GM12878 (cell line): Measurements from ENCODE around the gene ASF1B. TPM values are rescaled to one million over a fixed set of nuclear protein-coding genes. Genes with fewer than 3 reads are reported as not detected.

Experiments used
- ATAC-seq: fragments of 200-7000 bp; cut with Tn5 transposase; 3 replicates; pipeline ENCODE4 v1.9.1; 2020; ENCODE audit warnings: mild to moderate bottlenecking, moderate library complexity
- BruUV-seq: library from RNA; stranded (reverse); fragments of 400-500 nt; replicated peaks from 2 replicates; lab custom pipeline; 2021; lab: Mats Ljungman, UMichigan
- CTCF ChIA-PET: fragments of 300-600 bp; sonication (Branson Sonifier 250); formaldehyde crosslinking; extraction: SDS; loops from one replicate; lab custom pipeline; 2021; ENCODE audit warnings: inconsistent platforms; lab: Yijun Ruan, JAX
- POLR2A ChIA-PET: fragments of 350-600 bp; formaldehyde crosslinking; extraction: SDS; loops from one replicate; lab custom pipeline; 2021; ENCODE audit warnings: inconsistent platforms; lab: Charles Lee
- RAD21 ChIA-PET: fragments of 300-600 bp; sonication (Branson Sonifier 250); formaldehyde crosslinking; loops from one replicate; lab custom pipeline; 2023; ENCODE audit warnings: antibody characterized with exemption; ENCODE audit not compliant: unreplicated experiment; lab: Charles Lee
- SMC1A ChIA-PET: fragments of 300-600 bp; sonication (Branson Sonifier 250); formaldehyde crosslinking; loops from one replicate; lab custom pipeline; 2023; ENCODE audit not compliant: unreplicated experiment, uncharacterized antibody; lab: Charles Lee
- DNase-seq: peaks from one replicate; pipeline ENCODE4 v3.0.0-alpha.2; 2011; ENCODE audit warnings: low read depth, low spot score
- FAIRE-seq: peaks from 3 replicates; lab custom pipeline; 2011; peaks lifted over from hg19 to GRCh38; lab: Jason Lieb, UNC
- H2AFZ ChIP-seq: 2 replicates; pipeline ENCODE4 v1.6.0; 2011; ENCODE audit warnings: low read depth, low read length, control low read depth; ENCODE audit not compliant: control insufficient read depth
- H3K27ac ChIP-seq: 2 replicates; pipeline ENCODE4 v1.5.1; 2011; ENCODE audit warnings: control low read depth; ENCODE audit not compliant: control insufficient read depth, insufficient read depth
- H3K27me3 ChIP-seq, 2 experiments: replicated peaks in 1 of 2; 2 replicates each; pipeline versions ENCODE4 v1.6.0 to v1.6.1; 2011; ENCODE audit warnings: low read length in 1 of 2; ENCODE audit not compliant: control insufficient read depth in 2 of 2, insufficient read depth in 2 of 2
- H3K36me3 ChIP-seq, 2 experiments: 2 replicates each; pipeline ENCODE4 v1.5.1; 2011; ENCODE audit warnings: low read length in 1 of 2; ENCODE audit not compliant: control insufficient read depth in 2 of 2, insufficient read depth in 2 of 2
- H3K4me1 ChIP-seq: 2 replicates; pipeline ENCODE4 v1.6.1; 2011; ENCODE audit warnings: mild to moderate bottlenecking, low read length, moderate library complexity, mixed read lengths; ENCODE audit not compliant: control insufficient read depth, insufficient read depth
- H3K4me2 ChIP-seq: 2 replicates; pipeline ENCODE4 v1.6.0; 2011; ENCODE audit warnings: control low read depth; ENCODE audit not compliant: control insufficient read depth, insufficient read depth
- H3K4me3 ChIP-seq: fragments of 200-600 bp; sonication (generic); 2 replicates; pipeline ENCODE4 v1.5.1; 2016
- H3K79me2 ChIP-seq: 2 replicates; pipeline ENCODE4 v1.6.0; 2011; ENCODE audit warnings: low read length; ENCODE audit not compliant: control insufficient read depth, insufficient read depth
- H3K9ac ChIP-seq: 2 replicates; pipeline ENCODE4 v1.8.0; 2011; ENCODE audit warnings: low read length, control low read depth, mixed read lengths; ENCODE audit not compliant: control insufficient read depth, insufficient read depth
- H3K9me3 ChIP-seq: replicated peaks from 3 replicates; pipeline ENCODE4 v1.5.1; 2011; ENCODE audit warnings: mild to moderate bottlenecking, low read length; ENCODE audit not compliant: control insufficient read depth, insufficient read depth
- H4K20me1 ChIP-seq: 2 replicates; pipeline ENCODE4 v1.6.0; 2011; ENCODE audit not compliant: control insufficient read depth, insufficient read depth
- ATF7 ChIP-seq: fragments of 450-650 bp; IDR thresholded peaks from 2 replicates; pipeline ENCODE4 v1.6.1; 2016; ENCODE audit warnings: low read depth, mild to moderate bottlenecking
- CBX5 ChIP-seq: sonication (generic); IDR thresholded peaks from 2 replicates; pipeline ENCODE4 v1.6.1; 2016; ENCODE audit warnings: low read depth, moderate library complexity, mild to moderate bottlenecking, inconsistent platforms
- CREB1 ChIP-seq: IDR thresholded peaks from 2 replicates; pipeline ENCODE4 v1.6.1; 2012; ENCODE audit warnings: low read depth, mild to moderate bottlenecking, inconsistent platforms
- FOXM1 ChIP-seq: IDR thresholded peaks from 2 replicates; pipeline ENCODE4 v1.6.1; 2012; ENCODE audit warnings: low read depth, mild to moderate bottlenecking, inconsistent platforms, low read length, moderate library complexity
- JUNB ChIP-seq: IDR thresholded peaks from 2 replicates; pipeline ENCODE4 v1.6.1; 2016; ENCODE audit warnings: antibody characterized with exemption, mild to moderate bottlenecking
- MYC ChIP-seq: IDR thresholded peaks from 2 replicates; pipeline ENCODE4 v1.6.1; 2011; ENCODE audit warnings: mild to moderate bottlenecking, low read length, moderate library complexity, inconsistent platforms; ENCODE audit not compliant: insufficient read depth, insufficient replicate concordance, insufficient read length, severe bottlenecking
- NFYB ChIP-seq: IDR thresholded peaks from 2 replicates; pipeline ENCODE4 v1.6.1; 2011; ENCODE audit warnings: low read depth, mild to moderate bottlenecking, low read length, improper control_type of control experiment, moderate library complexity; ENCODE audit not compliant: insufficient read depth
- PML ChIP-seq: IDR thresholded peaks from 2 replicates; pipeline ENCODE4 v1.6.1; 2012; ENCODE audit warnings: low read length, inconsistent platforms
- SIX5 ChIP-seq: IDR thresholded peaks from 2 replicates; pipeline ENCODE4 v1.6.1; 2011; ENCODE audit warnings: mild to moderate bottlenecking, low read depth, low read length, moderate library complexity; ENCODE audit not compliant: severe bottlenecking
- SMC3 ChIP-seq: IDR thresholded peaks from 2 replicates; pipeline ENCODE4 v1.6.1; 2011; ENCODE audit warnings: low read length, improper control_type of control experiment, borderline replicate concordance
- ZBED1 ChIP-seq: IDR thresholded peaks from 2 replicates; pipeline ENCODE4 v1.6.1; 2016; ENCODE audit warnings: borderline replicate concordance
- ZNF207 ChIP-seq: fragments of 450-650 bp; IDR thresholded peaks from 2 replicates; pipeline ENCODE4 v1.6.1; 2014; ENCODE audit warnings: antibody characterized with exemption, mild to moderate bottlenecking, borderline replicate concordance
- WGBS: methylation state at CpG from one replicate; pipeline ENCODE4 v1.1.6; 2016; ENCODE audit warnings: low lambda C conversion rate; ENCODE audit not compliant: insufficient replicate concordance, insufficient coverage; ENCODE audit errors: missing lambda C conversion rate; 5-methylcytosine and 5-hydroxymethylcytosine counted together
- in situ Hi-C: fragments of 300-500 bp; cut with MboI; formaldehyde crosslinking; loops from 9 replicates; pipeline ENCODE4 v1.14.3; 2018; ENCODE audit warnings: mixed read lengths
- intact Hi-C: fragments of 100-400 bp; cut with micrococcal nuclease; formaldehyde crosslinking; loops from one replicate; pipeline ENCODE4 v1.14.2; 2022; ENCODE audit not compliant: unreplicated experiment
- polyA plus RNA-seq, 11 experiments: library from polyadenylated mRNA; depleted of rRNA in 4 of 11; unstranded in 6 of 11; stranded (reverse) in 5 of 11; fragments of >200 nt; fragmentation: Nextera tagmentation in 4 of 11; fragmentation: Illumina TruSeq in 1 of 11; extraction: Ambion mirVana in 4 of 11; extraction: Trizol in 1 of 11; gene quantifications; 1 replicate in 1 of 11; 2 replicates in 10 of 11; pipeline versions ENCODE4 v1.2.1 to v1.2.3, GENCODE V29; 2011 to 2016; ENCODE audit warnings: inconsistent platforms in 2 of 11, missing spikeins in 2 of 11, low read depth in 1 of 11
- total RNA-seq, 4 experiments: library from RNA; depleted of rRNA in 3 of 4; stranded (reverse); fragments of >200 nt in 3 of 4; fragmentation: Illumina TruSeq in 1 of 4; extraction: Trizol in 1 of 4; gene quantifications; 2 replicates each; pipeline versions ENCODE4 v1.2.1 to v1.2.3, GENCODE V29; 2013 to 2021
- TF ChIP-seq, protein P1 (sequence below), 3 experiments: IDR thresholded peaks in 2 of 3; conservative IDR thresholded peaks in 1 of 3; 2 replicates each; pipeline ENCODE4 v1.5.1; 2011; ENCODE audit warnings: low read depth in 3 of 3, low read length in 3 of 3, mild to moderate bottlenecking in 3 of 3, control low read depth in 2 of 3, moderate library complexity in 2 of 3, inconsistent platforms in 1 of 3, mixed read lengths in 1 of 3; ENCODE audit not compliant: control insufficient read depth in 2 of 3, insufficient read depth in 1 of 3; ENCODE audit errors: extremely low read depth in 1 of 3
- TF ChIP-seq, protein P2 (sequence below): fragments of 150-350 bp; IDR thresholded peaks from 2 replicates; pipeline ENCODE4 v1.6.1; 2014; ENCODE audit warnings: mild to moderate bottlenecking, low read depth, low read length
- TF ChIP-seq, protein P3 (sequence below): fragments of 450-650 bp; IDR thresholded peaks from 2 replicates; pipeline ENCODE4 v1.6.1; 2017; ENCODE audit warnings: low read depth, mild to moderate bottlenecking, moderate library complexity
- TF ChIP-seq, protein P4 (sequence below): fragments of 450-650 bp; IDR thresholded peaks from 2 replicates; pipeline ENCODE4 v1.6.1; 2016; ENCODE audit warnings: mild to moderate bottlenecking

Gene ASF1B
- total and polyA plus RNA-seq, 10 of the 15 experiments (the other 5 are each of a cell fraction or from before 2014, with no cell fraction given): 10.4 to 217 (median 90.2) TPM

GRCh38 chr19:14091813-14092462, 44.5 kb downstream of the ASF1B start:
- Histone ChIP-seq H3K4me1 (peaks cover 7% of the 10 kb centered on the region; the same call in 1 of the 2 replicates), H3K9ac (peak overlapping the region; percentile 76), H3K4me2 (peak overlapping the region; percentile 85), H4K20me1 (no peaks in the 10 kb centered on the region), H3K27me3 (no peaks in the 10 kb centered on the region), H3K79me2 (peaks cover 6% of the 10 kb centered on the region), H2AFZ (peak overlapping the region; percentile 45), H3K9me3 (peaks cover 2% of the 10 kb centered on the region; the same call in 1 of the 3 replicates), H3K4me3 (peak overlapping the region; percentile 100), H3K36me3 (peaks cover 4 to 5% of the 10 kb centered on the region in 2 experiments), H3K27ac (peak overlapping the region; percentile 82)
- SMC1A ChIA-PET: interaction anchor here (1.0 to 1.7 kb wide), 3 partner anchors 9 to 25 kb away, joined by 3 to 5 read pairs (median 5); partner anchors contain the start of gene PRKACA
- ATAC-seq (peak; percentile 43), FAIRE-seq (peak; percentile 82), DNase-seq (no peak)
- 8% methylated on average over 15 of the region's 15 CpGs for WGBS
- BruUV-seq: TSS peak; percentile 54
- intact Hi-C loops (no loop called here), in situ Hi-C loops (no loop called here)
- RAD21 ChIA-PET: interaction anchor here (1.0 to 1.6 kb wide), 4 partner anchors 9 to 45 kb away, joined by 4 to 8 read pairs (median 6); partner anchors contain the start of gene ASF1B
- CTCF ChIA-PET: interaction anchor here (0.6 to 1.3 kb wide), 7 partner anchors 9 to 226 kb away, joined by 3 to 6 read pairs (median 3); partner anchors contain the start of gene ASF1B
- POLR2A ChIA-PET: interaction anchor here (1.1 to 4.1 kb wide), 2 partner anchors 10 to 21 kb away, joined by 3 to 23 read pairs; a partner anchor contains a TSS
- TF ChIP-seq NFYB (no peak), FOXM1 (peak; percentile 21; the same call in 1 of the 2 replicates), CBX5 (no peak), ZNF207 (no peak), JUNB (peak; percentile 11; the same call in 1 of the 2 replicates), MYC (no peak), ZBED1 (peak; percentile 25; the same call in 1 of the 2 replicates), SMC3 (no peak), PML (peak; percentile 77; the same call in 1 of the 2 replicates), ATF7 (peak; percentile 9; the same call in 1 of the 2 replicates), SIX5 (no peak), CREB1 (no peak; the same call in 1 of the 2 replicates)
- TF ChIP-seq, protein P1, sequence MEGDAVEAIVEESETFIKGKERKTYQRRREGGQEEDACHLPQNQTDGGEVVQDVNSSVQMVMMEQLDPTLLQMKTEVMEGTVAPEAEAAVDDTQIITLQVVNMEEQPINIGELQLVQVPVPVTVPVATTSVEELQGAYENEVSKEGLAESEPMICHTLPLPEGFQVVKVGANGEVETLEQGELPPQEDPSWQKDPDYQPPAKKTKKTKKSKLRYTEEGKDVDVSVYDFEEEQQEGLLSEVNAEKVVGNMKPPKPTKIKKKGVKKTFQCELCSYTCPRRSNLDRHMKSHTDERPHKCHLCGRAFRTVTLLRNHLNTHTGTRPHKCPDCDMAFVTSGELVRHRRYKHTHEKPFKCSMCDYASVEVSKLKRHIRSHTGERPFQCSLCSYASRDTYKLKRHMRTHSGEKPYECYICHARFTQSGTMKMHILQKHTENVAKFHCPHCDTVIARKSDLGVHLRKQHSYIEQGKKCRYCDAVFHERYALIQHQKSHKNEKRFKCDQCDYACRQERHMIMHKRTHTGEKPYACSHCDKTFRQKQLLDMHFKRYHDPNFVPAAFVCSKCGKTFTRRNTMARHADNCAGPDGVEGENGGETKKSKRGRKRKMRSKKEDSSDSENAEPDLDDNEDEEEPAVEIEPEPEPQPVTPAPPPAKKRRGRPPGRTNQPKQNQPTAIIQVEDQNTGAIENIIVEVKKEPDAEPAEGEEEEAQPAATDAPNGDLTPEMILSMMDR (IDR thresholded peaks at IDR 0.05 in 2 of 3, conservative IDR thresholded peaks at IDR 0.05 in 1 of 3; ENCODE audit: control insufficient read depth in 2 of 3, extremely low read depth in 1 of 3, insufficient read depth in 1 of 3, low read depth in 3 of 3, low read length in 3 of 3): peak in 2 of 3 experiments; percentile 9 to 21; a peak in 2 of 6 replicates
- TF ChIP-seq, protein P2, sequence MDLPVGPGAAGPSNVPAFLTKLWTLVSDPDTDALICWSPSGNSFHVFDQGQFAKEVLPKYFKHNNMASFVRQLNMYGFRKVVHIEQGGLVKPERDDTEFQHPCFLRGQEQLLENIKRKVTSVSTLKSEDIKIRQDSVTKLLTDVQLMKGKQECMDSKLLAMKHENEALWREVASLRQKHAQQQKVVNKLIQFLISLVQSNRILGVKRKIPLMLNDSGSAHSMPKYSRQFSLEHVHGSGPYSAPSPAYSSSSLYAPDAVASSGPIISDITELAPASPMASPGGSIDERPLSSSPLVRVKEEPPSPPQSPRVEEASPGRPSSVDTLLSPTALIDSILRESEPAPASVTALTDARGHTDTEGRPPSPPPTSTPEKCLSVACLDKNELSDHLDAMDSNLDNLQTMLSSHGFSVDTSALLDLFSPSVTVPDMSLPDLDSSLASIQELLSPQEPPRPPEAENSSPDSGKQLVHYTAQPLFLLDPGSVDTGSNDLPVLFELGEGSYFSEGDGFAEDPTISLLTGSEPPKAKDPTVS: no peak
- TF ChIP-seq, protein P3, sequence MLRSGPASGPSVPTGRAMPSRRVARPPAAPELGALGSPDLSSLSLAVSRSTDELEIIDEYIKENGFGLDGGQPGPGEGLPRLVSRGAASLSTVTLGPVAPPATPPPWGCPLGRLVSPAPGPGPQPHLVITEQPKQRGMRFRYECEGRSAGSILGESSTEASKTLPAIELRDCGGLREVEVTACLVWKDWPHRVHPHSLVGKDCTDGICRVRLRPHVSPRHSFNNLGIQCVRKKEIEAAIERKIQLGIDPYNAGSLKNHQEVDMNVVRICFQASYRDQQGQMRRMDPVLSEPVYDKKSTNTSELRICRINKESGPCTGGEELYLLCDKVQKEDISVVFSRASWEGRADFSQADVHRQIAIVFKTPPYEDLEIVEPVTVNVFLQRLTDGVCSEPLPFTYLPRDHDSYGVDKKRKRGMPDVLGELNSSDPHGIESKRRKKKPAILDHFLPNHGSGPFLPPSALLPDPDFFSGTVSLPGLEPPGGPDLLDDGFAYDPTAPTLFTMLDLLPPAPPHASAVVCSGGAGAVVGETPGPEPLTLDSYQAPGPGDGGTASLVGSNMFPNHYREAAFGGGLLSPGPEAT: peak; percentile 60; the same call in 1 of the 2 replicates
- TF ChIP-seq, protein P4, sequence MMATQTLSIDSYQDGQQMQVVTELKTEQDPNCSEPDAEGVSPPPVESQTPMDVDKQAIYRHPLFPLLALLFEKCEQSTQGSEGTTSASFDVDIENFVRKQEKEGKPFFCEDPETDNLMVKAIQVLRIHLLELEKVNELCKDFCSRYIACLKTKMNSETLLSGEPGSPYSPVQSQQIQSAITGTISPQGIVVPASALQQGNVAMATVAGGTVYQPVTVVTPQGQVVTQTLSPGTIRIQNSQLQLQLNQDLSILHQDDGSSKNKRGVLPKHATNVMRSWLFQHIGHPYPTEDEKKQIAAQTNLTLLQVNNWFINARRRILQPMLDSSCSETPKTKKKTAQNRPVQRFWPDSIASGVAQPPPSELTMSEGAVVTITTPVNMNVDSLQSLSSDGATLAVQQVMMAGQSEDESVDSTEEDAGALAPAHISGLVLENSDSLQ: peak; percentile 95
